K562 (cell line): ENCODE data around the gene IL31RA.
"Not testable (repeated sequence)": the region's sequence is repeated elsewhere in the genome, so short reads cannot be mapped to it uniquely, and the experiment has no call there.

Experiments
- ARNT ChIP-seq, 2 experiments: fragments of 450-650 bp; IDR thresholded peaks; 2 replicates each; pipeline ENCODE4 v1.6.1; 2016; ENCODE audit warnings: mild to moderate bottlenecking in 1 of 2
- CTCF ChIP-seq, 3 experiments: IDR thresholded peaks in 2 of 3; conservative IDR thresholded peaks in 1 of 3; 2 replicates each; pipeline ENCODE4 v1.5.1; 2011 to 2012; ENCODE audit warnings: low read length in 3 of 3, mild to moderate bottlenecking in 3 of 3, control low read depth in 2 of 3, improper control_type of control experiment in 1 of 3, inconsistent platforms in 1 of 3, low read depth in 1 of 3, mixed read lengths in 1 of 3, moderate library complexity in 1 of 3; ENCODE audit not compliant: insufficient read depth in 2 of 3
- SIX5 ChIP-seq, 2 experiments: IDR thresholded peaks; 2 replicates each; pipeline ENCODE4 v1.6.1; 2011; ENCODE audit warnings: low read length in 2 of 2, borderline replicate concordance in 1 of 2, low read depth in 1 of 2, mild to moderate bottlenecking in 1 of 2, moderate library complexity in 1 of 2; ENCODE audit not compliant: insufficient read depth in 1 of 2
- ZNF609 ChIP-seq: sonication (generic); formaldehyde crosslinking; IDR thresholded peaks from 2 replicates; pipeline ENCODE4 v1.8.1; 2023; ENCODE audit warnings: missing genetic modification reagents, mild to moderate bottlenecking, borderline replicate concordance

- not testable (repeated sequence) for TF ChIP-seq ZNF609 (CRISPR knock-in tag); CTCF (IDR thresholded peaks at IDR 0.05 in 2 of 3, conservative IDR thresholded peaks at IDR 0.05 in 1 of 3; ENCODE audit: insufficient read depth in 2 of 3, low read depth in 1 of 3, low read length in 3 of 3); SIX5 (IDR thresholded peaks at IDR 0.05; ENCODE audit: borderline replicate concordance in 1 of 2, insufficient read depth in 1 of 2, low read depth in 1 of 2, low read length in 2 of 2); ARNT (IDR thresholded peaks at IDR 0.05)
Measured at GRCh38 chr5:55815939-55816338, 35.2 kb upstream of the IL31RA start.
